Measurements from ENCODE around the gene LCOR.
A peak's percentile ranks its signal among the peaks of the same experiment; 100 is the strongest.

LCOR gene

DNA sequence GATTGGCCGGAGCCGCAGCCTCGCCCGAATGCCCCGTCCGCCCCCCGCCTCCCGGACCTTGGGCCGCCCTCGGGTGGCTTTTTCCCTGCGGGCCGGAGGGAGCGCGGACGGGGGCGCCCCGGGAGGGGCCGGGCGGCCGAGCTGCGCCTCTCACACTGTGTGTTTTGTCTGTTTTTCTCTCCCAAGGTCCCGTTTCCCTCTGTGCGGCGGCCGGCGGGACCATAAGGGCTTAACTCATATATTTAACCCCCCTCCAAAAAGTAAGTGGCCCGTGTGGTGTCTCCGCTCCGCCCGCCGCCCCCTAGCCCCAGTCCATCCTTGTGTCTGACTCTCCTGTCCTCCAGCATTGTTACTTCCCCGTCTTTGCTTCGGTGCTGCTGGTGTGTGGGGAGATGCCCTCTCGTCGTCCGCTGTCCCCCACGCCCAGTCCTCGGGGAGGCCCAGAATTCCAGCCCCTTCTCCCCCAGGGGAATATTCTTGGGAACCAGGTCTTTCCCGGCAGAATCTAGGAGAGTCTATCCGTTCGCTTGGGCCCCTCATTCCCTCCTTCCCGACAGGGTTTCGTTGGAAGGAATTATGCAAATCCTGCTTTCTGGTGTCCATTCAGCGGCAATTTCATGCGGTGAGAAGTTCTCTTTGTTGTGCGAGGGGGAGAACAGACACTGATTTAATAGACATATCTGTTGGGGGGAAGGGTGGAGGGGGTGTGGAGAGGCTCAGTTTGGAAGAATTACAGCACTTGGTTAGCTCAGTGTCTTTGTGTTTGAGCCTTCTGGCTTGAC, 1.3 kb downstream of the LCOR start:
- TF ChIP-seq, protein P1, sequence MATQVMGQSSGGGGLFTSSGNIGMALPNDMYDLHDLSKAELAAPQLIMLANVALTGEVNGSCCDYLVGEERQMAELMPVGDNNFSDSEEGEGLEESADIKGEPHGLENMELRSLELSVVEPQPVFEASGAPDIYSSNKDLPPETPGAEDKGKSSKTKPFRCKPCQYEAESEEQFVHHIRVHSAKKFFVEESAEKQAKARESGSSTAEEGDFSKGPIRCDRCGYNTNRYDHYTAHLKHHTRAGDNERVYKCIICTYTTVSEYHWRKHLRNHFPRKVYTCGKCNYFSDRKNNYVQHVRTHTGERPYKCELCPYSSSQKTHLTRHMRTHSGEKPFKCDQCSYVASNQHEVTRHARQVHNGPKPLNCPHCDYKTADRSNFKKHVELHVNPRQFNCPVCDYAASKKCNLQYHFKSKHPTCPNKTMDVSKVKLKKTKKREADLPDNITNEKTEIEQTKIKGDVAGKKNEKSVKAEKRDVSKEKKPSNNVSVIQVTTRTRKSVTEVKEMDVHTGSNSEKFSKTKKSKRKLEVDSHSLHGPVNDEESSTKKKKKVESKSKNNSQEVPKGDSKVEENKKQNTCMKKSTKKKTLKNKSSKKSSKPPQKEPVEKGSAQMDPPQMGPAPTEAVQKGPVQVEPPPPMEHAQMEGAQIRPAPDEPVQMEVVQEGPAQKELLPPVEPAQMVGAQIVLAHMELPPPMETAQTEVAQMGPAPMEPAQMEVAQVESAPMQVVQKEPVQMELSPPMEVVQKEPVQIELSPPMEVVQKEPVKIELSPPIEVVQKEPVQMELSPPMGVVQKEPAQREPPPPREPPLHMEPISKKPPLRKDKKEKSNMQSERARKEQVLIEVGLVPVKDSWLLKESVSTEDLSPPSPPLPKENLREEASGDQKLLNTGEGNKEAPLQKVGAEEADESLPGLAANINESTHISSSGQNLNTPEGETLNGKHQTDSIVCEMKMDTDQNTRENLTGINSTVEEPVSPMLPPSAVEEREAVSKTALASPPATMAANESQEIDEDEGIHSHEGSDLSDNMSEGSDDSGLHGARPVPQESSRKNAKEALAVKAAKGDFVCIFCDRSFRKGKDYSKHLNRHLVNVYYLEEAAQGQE (IDR thresholded peaks at IDR 0.05; ENCODE audit: low read depth): no peak
- TF ChIP-seq NFIC (IDR thresholded peaks at IDR 0.05) (no peak), FOXM1 (IDR thresholded peaks at IDR 0.05; ENCODE audit: borderline replicate concordance, low read depth) (no peak), TAF1 (IDR thresholded peaks at IDR 0.05; ENCODE audit: low read depth) (no peak), EGR1 (IDR thresholded peaks at IDR 0.05) (no peak), EP300 (IDR thresholded peaks at IDR 0.05; ENCODE audit: borderline replicate concordance) (no peak), YY1 (IDR thresholded peaks at IDR 0.05; ENCODE audit: low read depth) (no peak), ZBTB7A (IDR thresholded peaks at IDR 0.05; ENCODE audit: low read depth) (no peak), TCF12 (IDR thresholded peaks at IDR 0.05; ENCODE audit: low read depth) (no peak; the same call in 1 of the 2 replicates), TEAD4 (IDR thresholded peaks at IDR 0.05) (no peak)
- TF ChIP-seq, protein P2, sequence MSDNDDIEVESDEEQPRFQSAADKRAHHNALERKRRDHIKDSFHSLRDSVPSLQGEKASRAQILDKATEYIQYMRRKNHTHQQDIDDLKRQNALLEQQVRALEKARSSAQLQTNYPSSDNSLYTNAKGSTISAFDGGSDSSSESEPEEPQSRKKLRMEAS (IDR thresholded peaks at IDR 0.05): no peak

DNA sequence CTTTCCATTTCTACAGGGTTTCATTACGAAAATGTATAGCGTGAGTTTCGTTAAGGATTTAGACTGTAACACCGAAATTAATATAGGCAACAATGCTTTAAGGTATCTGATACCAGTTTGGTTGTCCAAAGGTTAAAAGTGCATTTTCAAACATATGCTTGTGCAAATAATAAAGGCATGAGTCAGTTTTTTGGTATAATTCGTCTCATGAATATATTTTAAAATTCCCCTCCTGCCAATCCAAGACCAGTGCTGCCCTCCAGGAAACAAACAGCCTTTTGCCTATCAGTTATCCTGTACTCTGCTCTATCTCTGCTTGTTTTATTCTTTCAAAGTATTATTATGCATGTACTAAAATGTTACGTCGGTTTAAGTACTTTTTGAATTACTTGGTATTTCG, 2.0 kb downstream of the LCOR start:
- TF ChIP-seq NFIC (IDR thresholded peaks at IDR 0.05) (no peak), EGR1 (IDR thresholded peaks at IDR 0.05) (no peak), CEBPB (IDR thresholded peaks at IDR 0.05) (no peak), ZBTB7A (IDR thresholded peaks at IDR 0.05; ENCODE audit: low read depth) (no peak), TCF12 (IDR thresholded peaks at IDR 0.05; ENCODE audit: low read depth) (no peak), CREB1 (IDR thresholded peaks at IDR 0.05; ENCODE audit: low read depth) (no peak), YY1 (IDR thresholded peaks at IDR 0.05; ENCODE audit: low read depth) (no peak), RAD21 (IDR thresholded peaks at IDR 0.05; ENCODE audit: low read depth) (no peak), EP300 (IDR thresholded peaks at IDR 0.05; ENCODE audit: borderline replicate concordance) (no peak), TAF1 (IDR thresholded peaks at IDR 0.05; ENCODE audit: low read depth) (no peak), TEAD4 (IDR thresholded peaks at IDR 0.05) (no peak), FOXM1 (IDR thresholded peaks at IDR 0.05; ENCODE audit: borderline replicate concordance, low read depth) (no peak)
- TF ChIP-seq, protein P2 (IDR thresholded peaks at IDR 0.05): no peak
- TF ChIP-seq, protein P3, sequence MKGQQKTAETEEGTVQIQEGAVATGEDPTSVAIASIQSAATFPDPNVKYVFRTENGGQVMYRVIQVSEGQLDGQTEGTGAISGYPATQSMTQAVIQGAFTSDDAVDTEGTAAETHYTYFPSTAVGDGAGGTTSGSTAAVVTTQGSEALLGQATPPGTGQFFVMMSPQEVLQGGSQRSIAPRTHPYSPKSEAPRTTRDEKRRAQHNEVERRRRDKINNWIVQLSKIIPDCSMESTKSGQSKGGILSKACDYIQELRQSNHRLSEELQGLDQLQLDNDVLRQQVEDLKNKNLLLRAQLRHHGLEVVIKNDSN (IDR thresholded peaks at IDR 0.05): no peak
- TF ChIP-seq, protein P1 (IDR thresholded peaks at IDR 0.05; ENCODE audit: low read depth): no peak

DNA sequence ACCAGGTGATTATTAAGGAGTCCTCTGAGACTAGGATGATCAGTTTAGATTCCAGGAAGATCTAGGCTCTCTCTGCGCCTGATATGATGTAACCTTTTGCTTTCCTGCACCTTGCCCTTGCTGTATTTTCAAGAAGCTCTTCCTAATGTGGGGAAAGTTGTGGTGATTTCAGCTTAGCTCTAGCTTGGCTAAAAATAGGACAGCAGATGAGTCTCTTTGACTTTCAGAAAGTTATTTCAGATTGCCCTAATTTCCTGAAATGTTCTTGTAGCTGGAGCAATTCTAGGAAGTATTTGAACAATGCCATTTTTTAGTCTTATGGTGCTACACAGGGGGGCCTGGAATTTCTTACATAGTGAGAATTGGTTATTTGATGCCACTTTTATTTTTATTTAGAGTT, 3.8 kb downstream of the LCOR start:
- TF ChIP-seq, protein P2 (IDR thresholded peaks at IDR 0.05): no peak
- no peak for TF ChIP-seq FOXM1 (IDR thresholded peaks at IDR 0.05; ENCODE audit: borderline replicate concordance, low read depth)
- TF ChIP-seq EGR1 (IDR thresholded peaks at IDR 0.05): no peak
- no peak for TF ChIP-seq CREB1 (IDR thresholded peaks at IDR 0.05; ENCODE audit: low read depth)
- TF ChIP-seq ZBTB7A (IDR thresholded peaks at IDR 0.05; ENCODE audit: low read depth): no peak
- no peak for TF ChIP-seq RAD21 (IDR thresholded peaks at IDR 0.05; ENCODE audit: low read depth)
- no peak for TF ChIP-seq TAF1 (IDR thresholded peaks at IDR 0.05; ENCODE audit: low read depth)
- TF ChIP-seq TCF12 (IDR thresholded peaks at IDR 0.05; ENCODE audit: low read depth): no peak
- no peak for TF ChIP-seq CEBPB (IDR thresholded peaks at IDR 0.05)
- no peak for TF ChIP-seq NFIC (IDR thresholded peaks at IDR 0.05)
- TF ChIP-seq EP300 (IDR thresholded peaks at IDR 0.05; ENCODE audit: borderline replicate concordance): no peak
- TF ChIP-seq YY1 (IDR thresholded peaks at IDR 0.05; ENCODE audit: low read depth): no peak

DNA sequence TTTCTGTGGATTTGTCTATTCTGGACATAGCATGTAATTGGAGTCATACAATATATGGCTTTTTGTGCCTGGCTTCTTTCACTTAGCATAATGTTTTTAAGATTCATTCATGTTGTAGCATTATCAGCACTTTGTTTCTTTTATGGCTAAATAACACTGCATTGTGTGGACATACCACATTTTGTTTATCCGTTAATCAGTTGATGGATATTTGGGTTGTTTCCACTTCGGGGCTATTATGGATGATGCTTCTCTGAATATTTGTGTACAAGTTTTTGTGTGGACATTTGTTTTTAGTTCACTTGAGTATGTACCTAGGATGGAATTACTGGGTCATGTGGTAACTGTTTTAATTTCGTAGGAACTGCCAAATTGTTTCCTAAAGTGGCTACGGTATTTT, 6.4 kb downstream of the LCOR start:
- TF ChIP-seq TAF1 (IDR thresholded peaks at IDR 0.05; ENCODE audit: low read depth): no peak
- TF ChIP-seq, protein P3 (IDR thresholded peaks at IDR 0.05): no peak

DNA sequence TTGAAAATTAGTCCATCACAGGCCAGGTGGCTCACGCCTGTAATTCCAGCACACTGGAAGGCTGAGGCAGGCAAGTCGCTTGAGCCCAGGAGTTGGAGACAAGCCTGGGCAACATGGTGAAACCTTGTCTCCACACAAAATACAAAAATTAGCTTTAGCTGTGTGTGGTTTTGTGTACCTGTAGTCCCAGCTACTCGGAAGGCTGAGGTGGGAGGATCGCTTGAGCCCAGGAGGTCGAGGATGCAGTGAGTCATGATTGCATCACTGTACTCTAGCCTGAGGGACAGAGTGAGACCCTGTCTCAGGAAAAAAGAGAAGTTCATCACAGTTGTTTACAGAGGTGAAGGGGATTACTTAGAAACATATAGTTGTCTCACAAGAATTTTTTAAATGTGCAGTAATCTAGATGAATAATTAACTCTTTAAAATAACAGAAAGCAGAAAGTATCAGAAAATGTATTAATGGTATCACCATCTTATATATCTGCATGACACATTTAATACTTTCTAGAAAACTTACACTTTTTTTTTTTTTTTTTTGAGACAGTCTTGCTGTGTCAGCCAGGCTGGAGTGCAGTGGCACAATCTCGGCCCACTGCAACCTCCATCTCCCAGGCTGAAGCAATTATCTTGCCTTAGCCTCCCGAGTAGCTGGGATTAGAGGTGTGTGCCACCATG, 8.9 kb downstream of the LCOR start:
- no peak for TF ChIP-seq EP300 (IDR thresholded peaks at IDR 0.05; ENCODE audit: borderline replicate concordance)
- TF ChIP-seq FOXM1 (IDR thresholded peaks at IDR 0.05; ENCODE audit: borderline replicate concordance, low read depth): no peak
- no peak for TF ChIP-seq TCF12 (IDR thresholded peaks at IDR 0.05; ENCODE audit: low read depth)
- no peak for TF ChIP-seq EGR1 (IDR thresholded peaks at IDR 0.05)
- no peak for TF ChIP-seq RAD21 (IDR thresholded peaks at IDR 0.05; ENCODE audit: low read depth)
- TF ChIP-seq, protein P1 (IDR thresholded peaks at IDR 0.05; ENCODE audit: low read depth): no peak
- no peak for TF ChIP-seq TEAD4 (IDR thresholded peaks at IDR 0.05)
- peak; percentile 48; the same call in 1 of the 2 replicates for TF ChIP-seq CEBPB (IDR thresholded peaks at IDR 0.05)
- TF ChIP-seq, protein P3 (IDR thresholded peaks at IDR 0.05): no peak
